Measurements from ENCODE around the gene NCOA3.

NCOA3 gene

GRCh38 chr20:47557218-47557617 is 55.5 kb downstream of the NCOA3 start:
- TF ChIP-seq CTCF (IDR thresholded peaks at IDR 0.05; ENCODE audit: low read depth, low read length) = no peak
- H3K4me3 ChIP-seq (ENCODE audit: low read depth, low read length) = no peak overlapping the region

GRCh38 chr20:47557791-47558190 is 56.1 kb downstream of the NCOA3 start:
- no peak for TF ChIP-seq CTCF (IDR thresholded peaks at IDR 0.05; ENCODE audit: low read depth, low read length)
- H3K4me3 ChIP-seq (ENCODE audit: low read depth, low read length) = no peak overlapping the region

- no peak for TF ChIP-seq CTCF (IDR thresholded peaks at IDR 0.05; ENCODE audit: low read depth, low read length)
- no peak overlapping the region for H3K4me3 ChIP-seq (ENCODE audit: low read depth, low read length)
These were observed 56.8 kb downstream of the NCOA3 start for GRCh38 chr20:47558295-47559066.

DNA sequence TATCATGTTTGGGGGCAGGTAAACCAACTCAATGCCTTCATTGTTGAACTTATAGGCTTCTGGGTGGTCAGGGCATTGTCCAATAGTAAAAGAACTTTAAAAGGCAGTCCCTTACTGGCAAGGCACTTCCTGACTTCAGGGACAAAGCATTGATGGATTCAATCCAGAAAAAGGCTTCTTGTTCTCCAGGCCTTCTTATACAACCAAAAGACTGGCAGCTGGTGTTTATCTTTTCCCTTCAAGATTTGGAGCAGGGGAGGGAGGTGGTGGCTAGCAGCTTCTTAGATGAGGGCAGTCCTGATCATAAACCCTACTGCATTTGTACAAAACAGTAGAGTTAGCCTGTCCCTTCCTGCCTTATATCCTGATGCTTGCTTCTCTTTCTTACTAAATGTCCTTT is 57.5 kb downstream of the NCOA3 start:
- H3K4me3 ChIP-seq (ENCODE audit: low read depth, low read length) = no peak overlapping the region
- TF ChIP-seq CTCF (IDR thresholded peaks at IDR 0.05; ENCODE audit: low read depth, low read length) = no peak

DNA sequence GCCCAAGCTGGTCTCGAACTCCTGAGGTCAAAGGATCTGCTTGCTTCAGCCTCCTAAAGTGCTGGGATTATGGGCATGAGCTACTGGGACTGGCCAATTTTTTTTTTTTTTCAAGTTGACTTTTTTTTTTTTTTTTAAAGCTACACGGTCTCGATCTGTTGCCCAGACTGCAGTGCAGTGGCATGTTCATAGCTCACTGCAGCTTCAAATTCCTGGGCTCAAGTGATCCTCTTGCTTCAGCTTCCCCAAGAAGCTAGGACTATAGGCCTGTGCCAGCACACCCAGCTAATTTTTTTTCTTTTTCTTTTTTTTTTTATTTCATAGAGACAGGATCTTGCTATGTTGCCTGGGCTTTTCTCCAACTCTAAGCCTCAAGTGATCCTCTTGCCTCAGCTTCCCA is 59.5 kb downstream of the NCOA3 start:
- no peak overlapping the region for H3K4me3 ChIP-seq (ENCODE audit: low read depth, low read length)
- no peak for TF ChIP-seq CTCF (IDR thresholded peaks at IDR 0.05; ENCODE audit: low read depth, low read length)

DNA sequence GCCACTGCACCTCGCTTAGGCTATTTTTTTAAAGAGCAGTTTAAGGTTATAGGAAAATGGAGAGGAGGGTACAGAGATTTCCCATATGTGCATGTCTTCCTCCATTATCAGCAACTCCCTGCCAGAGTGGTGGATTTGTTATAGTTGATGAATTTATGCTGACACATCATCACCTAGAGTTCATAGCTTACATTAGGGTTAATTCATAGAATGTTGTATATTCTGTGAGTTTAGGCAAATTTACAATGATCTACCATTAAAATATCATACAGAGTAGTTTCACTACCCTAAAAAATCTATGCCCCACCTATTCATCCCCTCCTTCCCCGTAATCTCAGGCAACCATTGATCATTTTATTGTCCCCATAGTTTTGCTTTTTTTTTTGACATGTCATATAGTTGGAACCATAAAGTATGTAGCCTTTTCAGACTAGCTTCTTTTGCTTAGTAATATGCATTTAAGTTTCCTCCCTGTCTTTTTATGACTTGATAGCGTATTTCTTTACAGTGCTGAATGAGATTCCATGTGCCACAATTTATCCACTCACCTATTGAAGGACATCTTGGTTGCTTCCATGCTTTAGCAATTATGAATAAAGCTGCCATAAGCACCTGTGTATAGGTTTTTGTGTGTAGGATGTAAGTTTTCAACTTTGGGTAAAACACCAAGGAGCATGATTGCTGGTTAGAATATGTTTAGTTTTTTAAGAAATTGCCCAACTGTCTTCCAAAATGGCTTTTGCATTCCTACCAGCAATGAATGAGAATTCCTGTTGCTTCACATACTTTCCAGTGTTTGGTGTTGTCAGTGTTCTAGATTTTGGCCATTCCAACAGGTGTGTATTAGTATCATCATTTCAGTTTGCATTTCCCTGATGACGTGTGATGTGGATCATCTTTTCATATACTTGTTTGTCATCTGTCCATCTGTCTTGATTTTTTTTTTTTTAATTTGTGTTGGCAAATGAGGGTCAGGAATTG is 60.2 kb downstream of the NCOA3 start:
- no peak for TF ChIP-seq CTCF (IDR thresholded peaks at IDR 0.05; ENCODE audit: low read depth, low read length)
- H3K4me3 ChIP-seq (ENCODE audit: low read depth, low read length) = no peak overlapping the region

GRCh38 chr20:47566269-47566668 is 64.6 kb downstream of the NCOA3 start:
- no peak for TF ChIP-seq CTCF (IDR thresholded peaks at IDR 0.05; ENCODE audit: low read depth, low read length)
- no peak overlapping the region for H3K4me3 ChIP-seq (ENCODE audit: low read depth, low read length)
